Loucy (cell line): ENCODE data around the gene CCDC121.

Source experiments
- CTCF ChIP-seq: fragments of 200-600 bp; sonication (generic); conservative IDR thresholded peaks from 2 replicates; pipeline ENCODE4 v1.5.1; 2014; ENCODE audit warnings: mild to moderate bottlenecking, antibody characterized with exemption, low read length
- EZH2phosphoT487 ChIP-seq: fragments of 200-600 bp; IDR thresholded peaks from 2 replicates; pipeline ENCODE4 v1.6.1; 2018; ENCODE audit warnings: antibody characterized with exemption, mild to moderate bottlenecking, moderate library complexity, borderline replicate concordance

DNA sequence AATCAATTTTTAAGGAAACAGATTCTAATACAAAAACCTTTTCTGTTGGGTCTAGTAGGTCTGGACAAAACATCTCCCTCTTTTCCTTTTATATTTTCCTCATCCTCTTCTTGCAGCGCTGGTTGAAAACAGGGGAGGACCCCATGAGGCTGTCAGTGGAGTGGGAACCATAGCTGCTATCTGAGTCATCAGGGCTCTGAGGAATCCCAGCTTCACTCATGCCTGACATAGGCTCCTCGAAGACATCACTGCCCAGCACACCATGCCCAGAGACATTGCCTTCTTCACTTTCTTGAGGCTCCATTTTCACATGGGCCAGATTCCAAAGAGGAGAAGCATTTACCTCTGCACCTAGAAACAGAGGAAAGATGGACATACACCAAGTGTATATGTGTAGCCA, 24.6 kb upstream of the CCDC121 start:
- TF ChIP-seq CTCF (no peak), EZH2phosphoT487 (no peak)
